ENCODE measurements around the gene ARPC5.

GRCh38 chr1:183604038-183604808, 31.4 kb downstream of the ARPC5 start:
- TF ChIP-seq GATA2 (IDR thresholded peaks at IDR 0.05; ENCODE audit: low read depth, low read length), result no peak
- TF ChIP-seq GATA3 (IDR thresholded peaks at IDR 0.05; ENCODE audit: low read depth, low read length), result no peak

Data from SH-SY5Y (cell line).